Ovary (tissue), 9 donors: ENCODE measurements around the gene TNRC6C. TPM values are rescaled to one million over a fixed set of nuclear protein-coding genes. Genes with fewer than 3 reads are reported as not detected.

ENCODE experiments used
- DNase-seq, 5 donors: peaks; one replicate each; pipeline ENCODE4 v3.0.0-alpha.2; 2019 to 2020
- H3K27ac ChIP-seq, 2 donors: fragments of 200-600 bp; one replicate each; pipeline versions ENCODE4 v1.5.1 to v1.8.0; 2019 to 2022
- H3K27me3 ChIP-seq: fragments of 200-600 bp; one replicate; pipeline ENCODE4 v1.8.0; 2022
- H3K36me3 ChIP-seq: fragments of 200-600 bp; sonication (generic); one replicate; pipeline ENCODE4 v1.5.1; 2019
- H3K4me1 ChIP-seq: one replicate; pipeline ENCODE4 v1.8.1; 2013; ENCODE audit warnings: mild to moderate bottlenecking, moderate library complexity; ENCODE audit not compliant: insufficient read depth
- H3K4me3 ChIP-seq: fragments of 200-600 bp; sonication (generic); one replicate; pipeline ENCODE4 v1.5.1; 2017
- H3K9me3 ChIP-seq, 2 donors: fragments of 200-600 bp in 1 of 2; sonication (generic) in 1 of 2; one replicate each; pipeline versions ENCODE4 v1.5.1 to v1.8.1; 2013 to 2019; ENCODE audit warnings: mild to moderate bottlenecking in 1 of 2, moderate library complexity in 1 of 2
- CTCF ChIP-seq, 3 donors: fragments of 450-650 bp in 2 of 3; fragments of 200-600 bp in 1 of 3; IDR thresholded peaks; one replicate each; pipeline versions ENCODE4 v1.5.1 to v1.8.0; 2016 to 2022; ENCODE audit warnings: antibody characterized with exemption in 3 of 3, mild to moderate bottlenecking in 1 of 3
- EP300 ChIP-seq: sonication (generic); formaldehyde crosslinking; IDR thresholded peaks from one replicate; pipeline ENCODE4 v1.6.1; 2017; ENCODE audit warnings: antibody characterized with exemption
- POLR2A ChIP-seq: fragments of 450-650 bp; IDR thresholded peaks from one replicate; pipeline ENCODE4 v1.6.1; 2017; ENCODE audit warnings: antibody characterized with exemption, mild to moderate bottlenecking, moderate library complexity
- WGBS, 3 donors: extraction: QIAGEN DNeasy Blood & Tissue Kit in 1 of 3; methylation state at CpG; one replicate each; pipeline versions ENCODE4 v1.1.5 to v1.1.7; 2013 to 2017; 5-methylcytosine and 5-hydroxymethylcytosine counted together
- intact Hi-C, 4 donors: fragments of 100-400 bp; cut with DNase I; formaldehyde crosslinking; loops; one replicate each; pipeline versions ENCODE4 v1.11.0 to v1.15.1; 2022 to 2023
- polyA plus RNA-seq, 2 donors: library from polyadenylated mRNA; stranded (reverse); fragments of 200-250 nt in 1 of 2; fragments of 350-450 nt in 1 of 2; fragmentation: Illumina TruSeq in 1 of 2; extraction: RNeasy Lipid Tissue Mini Kit (QIAGEN cat#74804) in 1 of 2; gene quantifications; one replicate each; pipeline ENCODE4 v1.2.3, GENCODE V29; 2013 to 2014
- total RNA-seq, 7 donors: library from RNA; depleted of rRNA in 2 of 7; stranded (reverse); fragments of >200 nt in 2 of 7; fragmentation: NEBNext Ultra II Directional in 3 of 7; extraction: Animal tissue kit (Norgen Biotek cat#: 25700) in 3 of 7; gene quantifications; one replicate each; pipeline versions ENCODE4 v1.1.0 to v1.2.4, GENCODE V29; 2016 to 2023
- donor health status: DM: no; HTN: no; CAD: no; lungs with moderate emphysema.
- donor health status: DM: no; HTN: no; CAD: no.
- donor health status: Bipolar disorder and iron deficiency.
- donor health status: DM: yes; HTN: yes; CAD: no.
- donor health status: DM: no; HTN: no; CAD: no.
- donor health status: DM: yes; HTN: yes; CAD: no.

Gene TNRC6C
- total and polyA plus RNA-seq, 9 donors, result 8.7 to 45.3 (median 32.5) TPM

GRCh38 chr17:77923135-77923534 lies 35.4 kb upstream of the TNRC6C start:
- H3K27me3 ChIP-seq, result no peaks in the 10 kb centered on the region
- no peak overlapping the region for H3K4me3 ChIP-seq
- no peaks in the 10 kb centered on the region for H3K4me1 ChIP-seq
- no peak for TF ChIP-seq CTCF (IDR thresholded peaks at IDR 0.05)
- TF ChIP-seq POLR2A, result no peak
- TF ChIP-seq EP300, result no peak
- no peaks in the 10 kb centered on the region for H3K9me3 ChIP-seq
- H3K36me3 ChIP-seq, result no peaks in the 10 kb centered on the region
- intact Hi-C loops, result no loop called here
- DNase-seq, result no peak
- H3K27ac ChIP-seq, result no peak overlapping the region
- 41 to 61% (median 48%) methylated on average over 9 of the region's 9 CpGs for WGBS, 3 donors

- Histone ChIP-seq H3K27me3 (no peaks in the 10 kb centered on the region), H3K4me3 (no peak overlapping the region), H3K9me3 (no peaks in the 10 kb centered on the region), H3K4me1 (no peaks in the 10 kb centered on the region), H3K36me3 (no peaks in the 10 kb centered on the region), H3K27ac (no peak overlapping the region)
- TF ChIP-seq CTCF (IDR thresholded peaks at IDR 0.05), result no peak
- no peak for TF ChIP-seq EP300
- TF ChIP-seq POLR2A, result no peak
- DNase-seq, result no peak
- intact Hi-C loops, result no loop called here
- WGBS, 3 donors, result 74 to 78% (median 75%) methylated on average over 9 to 10 of the region's 10 CpGs
Observed at GRCh38 chr17:77923776-77924513, 34.6 kb upstream of the TNRC6C start.

DNA sequence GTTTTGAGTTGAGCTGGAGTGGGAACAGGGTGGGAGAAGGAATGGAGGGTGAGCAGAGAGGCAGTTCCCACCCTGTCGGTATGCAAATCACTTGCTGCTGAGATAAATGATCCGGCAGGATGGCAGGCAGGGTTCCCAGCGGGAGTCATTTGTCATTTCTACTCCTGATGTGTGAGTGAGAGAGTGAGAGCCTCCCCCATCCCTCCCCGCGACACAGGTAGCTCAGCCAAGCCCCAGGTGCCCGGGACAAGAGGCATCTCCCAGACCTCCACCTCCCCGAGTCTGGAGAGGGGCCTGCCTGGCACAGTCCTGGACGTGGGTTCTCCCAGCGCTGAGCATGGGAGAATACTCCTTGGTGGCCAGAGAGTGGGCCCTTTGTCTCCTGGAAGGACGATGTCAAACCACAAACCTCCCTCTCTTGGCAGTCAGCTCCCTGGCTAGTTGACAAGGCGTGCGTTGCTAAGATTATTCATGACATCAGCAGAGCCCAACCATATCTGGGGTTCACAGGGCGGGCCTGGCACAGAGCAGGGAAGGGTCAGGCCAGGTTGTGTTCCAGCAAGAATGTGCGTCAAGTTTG lies 33.7 kb upstream of the TNRC6C start:
- H3K36me3 ChIP-seq, result no peaks in the 10 kb centered on the region
- H3K27me3 ChIP-seq, result no peaks in the 10 kb centered on the region
- H3K27ac ChIP-seq, result no peak overlapping the region
- intact Hi-C loops, result no loop called here
- 11 to 24% (median 19%) methylated on average over 14 of the region's 14 CpGs for WGBS, 3 donors
- no peaks in the 10 kb centered on the region for H3K4me1 ChIP-seq
- no peak overlapping the region for H3K4me3 ChIP-seq
- DNase-seq, result peak in 3 of 5 donors; percentile 25 to 50 (median 48)
- TF ChIP-seq POLR2A (no peak), EP300 (no peak), CTCF (IDR thresholded peaks at IDR 0.05) (no peak)
- H3K9me3 ChIP-seq, result no peaks in the 10 kb centered on the region

GRCh38 chr17:77925831-77926543 lies 32.5 kb upstream of the TNRC6C start:
- DNase-seq, result no peak
- no peaks in the 10 kb centered on the region for H3K36me3 ChIP-seq
- H3K4me3 ChIP-seq, result no peak overlapping the region
- intact Hi-C loops, result no loop called here
- TF ChIP-seq EP300 (no peak), POLR2A (no peak), CTCF (IDR thresholded peaks at IDR 0.05) (no peak)
- no peaks in the 10 kb centered on the region for H3K4me1 ChIP-seq
- no peaks in the 10 kb centered on the region for H3K27me3 ChIP-seq
- WGBS, 3 donors, result 83 to 87% (median 86%) methylated on average over 11 of the region's 11 CpGs
- no peaks in the 10 kb centered on the region for H3K9me3 ChIP-seq
- no peak overlapping the region for H3K27ac ChIP-seq
